Measurements from ENCODE around the gene AKTIP.

DNA sequence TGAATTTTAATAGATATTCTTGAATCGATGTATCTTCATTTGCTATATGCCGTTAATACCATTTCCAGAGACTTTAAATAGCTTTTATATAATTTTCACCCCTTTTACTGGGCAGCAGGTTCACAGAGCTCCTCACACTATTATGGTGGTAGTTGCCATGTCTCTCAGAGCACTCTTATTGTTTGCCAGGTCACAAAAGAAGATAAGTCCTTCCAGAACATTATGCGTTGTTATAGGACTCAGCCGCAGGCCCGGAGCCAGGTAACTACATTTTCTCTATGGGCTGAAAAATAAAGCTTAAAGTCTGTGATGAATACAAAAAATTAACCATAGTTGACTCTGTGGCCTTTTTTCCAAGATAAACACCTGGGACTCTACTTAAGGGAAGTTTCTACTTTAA is 24.0 kb downstream of the AKTIP start:
- TF ChIP-seq, protein P1, sequence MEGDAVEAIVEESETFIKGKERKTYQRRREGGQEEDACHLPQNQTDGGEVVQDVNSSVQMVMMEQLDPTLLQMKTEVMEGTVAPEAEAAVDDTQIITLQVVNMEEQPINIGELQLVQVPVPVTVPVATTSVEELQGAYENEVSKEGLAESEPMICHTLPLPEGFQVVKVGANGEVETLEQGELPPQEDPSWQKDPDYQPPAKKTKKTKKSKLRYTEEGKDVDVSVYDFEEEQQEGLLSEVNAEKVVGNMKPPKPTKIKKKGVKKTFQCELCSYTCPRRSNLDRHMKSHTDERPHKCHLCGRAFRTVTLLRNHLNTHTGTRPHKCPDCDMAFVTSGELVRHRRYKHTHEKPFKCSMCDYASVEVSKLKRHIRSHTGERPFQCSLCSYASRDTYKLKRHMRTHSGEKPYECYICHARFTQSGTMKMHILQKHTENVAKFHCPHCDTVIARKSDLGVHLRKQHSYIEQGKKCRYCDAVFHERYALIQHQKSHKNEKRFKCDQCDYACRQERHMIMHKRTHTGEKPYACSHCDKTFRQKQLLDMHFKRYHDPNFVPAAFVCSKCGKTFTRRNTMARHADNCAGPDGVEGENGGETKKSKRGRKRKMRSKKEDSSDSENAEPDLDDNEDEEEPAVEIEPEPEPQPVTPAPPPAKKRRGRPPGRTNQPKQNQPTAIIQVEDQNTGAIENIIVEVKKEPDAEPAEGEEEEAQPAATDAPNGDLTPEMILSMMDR (IDR thresholded peaks at IDR 0.05): no peak
- no peak for TF ChIP-seq ZFX (IDR thresholded peaks at IDR 0.05; ENCODE audit: borderline replicate concordance)
